Measurements from ENCODE around the gene TLNRD1. TPM values are rescaled to one million over a fixed set of nuclear protein-coding genes. Genes with fewer than 3 reads are reported as not detected.

The TLNRD1 gene
- total RNA-seq, 4 donors from 2014 or later: 11.8 to 25.5 (median 19.4) TPM

GRCh38 chr15:81053621-81054020 lies 52.9 kb downstream of the TLNRD1 start:
- no peaks in the 10 kb centered on the region for H3K4me1 ChIP-seq
- intact Hi-C loops (cut with DNase I): no loop called here
- TF ChIP-seq POLR2A (IDR thresholded peaks at IDR 0.05) (no peak), CTCF (IDR thresholded peaks at IDR 0.05) (no peak)
- no peak overlapping the region for H3K27ac ChIP-seq
- no peaks in the 10 kb centered on the region for H3K27me3 ChIP-seq
- no peaks in the 10 kb centered on the region for H3K36me3 ChIP-seq
- DNase-seq: no peak
- H3K4me3 ChIP-seq (replicated peaks in 1 of 3): no peak overlapping the region
- H3K9me3 ChIP-seq: no peaks in the 10 kb centered on the region

GRCh38 chr15:81054236-81054635 lies 53.5 kb downstream of the TLNRD1 start:
- Histone ChIP-seq H3K36me3 (no peaks in the 10 kb centered on the region), H3K27me3 (no peaks in the 10 kb centered on the region), H3K27ac (no peak overlapping the region), H3K9me3 (no peaks in the 10 kb centered on the region), H3K4me3 (replicated peaks in 1 of 3) (no peak overlapping the region), H3K4me1 (no peaks in the 10 kb centered on the region)
- WGBS, 2 donors: 91% methylated on average over 2 of the region's 2 CpGs
- no peak for TF ChIP-seq CTCF (IDR thresholded peaks at IDR 0.05)
- no peak for TF ChIP-seq POLR2A (IDR thresholded peaks at IDR 0.05)
- intact Hi-C loops (cut with DNase I): no loop called here
- DNase-seq: no peak

Small RNAs within 50 kb of the gene (microRNA-seq; reads per million reads assigned to microRNA genes)
- not detected for gene MIR4514

Small RNAs within 50 kb of the gene (small RNA-seq; reads per million reads assigned to genes)
- not detected for gene MIR4514

Other genes with a start within 250 kb of the TLNRD1 start
- 1 to 10 TPM in 2 of 4 donors, under 1 TPM in 2; 0.11 to 2.0 (median 0.98) TPM for gene CEMIP, start 221.6 kb upstream of the TLNRD1 start, total RNA-seq
- 10 to 100 TPM; 53.7 to 74.6 (median 70.9) TPM for gene MESD, start 11.1 kb upstream of the TLNRD1 start, total RNA-seq
- gene CFAP161, start 133.3 kb downstream of the TLNRD1 start, total RNA-seq: under 1 TPM in 3 of 4 donors, not detected in 1; 0.56 to 0.81 (median 0.78) TPM
- 10 to 100 TPM in 2 of 4 donors, 1 to 10 TPM in 2; 4.9 to 11.5 (median 8.4) TPM for gene IL16, start 196.0 kb downstream of the TLNRD1 start, total RNA-seq

Measured in thyroid gland (tissue), 4 donors.